HG02981 (cell line): ENCODE results near the gene TMEM63A.
"Not testable (repeated sequence)": the region's sequence is repeated elsewhere in the genome, so short reads cannot be mapped to it uniquely, and the experiment has no call there.

ENCODE experiments used
- ATAC-seq: cut with Tn5 transposase; IDR thresholded peaks from one replicate; pipeline ENCODE4 v1.9.1; 2021; ENCODE audit warnings: mild to moderate bottlenecking, moderate library complexity; ENCODE audit not compliant: unreplicated experiment

Gene TMEM63A

DNA sequence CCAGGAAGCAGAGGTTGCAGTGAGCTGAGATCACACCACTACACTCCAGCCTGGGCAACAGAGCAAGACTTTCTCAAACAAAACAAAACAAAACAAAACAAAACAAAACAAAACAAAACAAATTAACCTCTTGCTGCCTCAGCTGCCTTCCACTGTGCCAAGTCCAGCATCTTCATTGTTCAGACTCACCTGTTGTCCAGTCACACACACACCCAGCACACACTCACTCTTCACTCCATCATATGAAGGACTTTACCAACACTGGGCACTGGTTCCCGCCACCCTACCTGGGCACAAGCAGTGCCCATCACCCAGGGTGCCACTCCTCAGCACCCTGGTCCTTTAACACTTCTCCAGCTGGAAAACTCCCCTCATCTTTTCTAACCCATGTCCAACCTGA lies 27.3 kb upstream of the TMEM63A start:
- no peak for ATAC-seq

GRCh38 chr1:225908773-225909172 lies 26.6 kb upstream of the TMEM63A start:
- ATAC-seq = no peak

DNA sequence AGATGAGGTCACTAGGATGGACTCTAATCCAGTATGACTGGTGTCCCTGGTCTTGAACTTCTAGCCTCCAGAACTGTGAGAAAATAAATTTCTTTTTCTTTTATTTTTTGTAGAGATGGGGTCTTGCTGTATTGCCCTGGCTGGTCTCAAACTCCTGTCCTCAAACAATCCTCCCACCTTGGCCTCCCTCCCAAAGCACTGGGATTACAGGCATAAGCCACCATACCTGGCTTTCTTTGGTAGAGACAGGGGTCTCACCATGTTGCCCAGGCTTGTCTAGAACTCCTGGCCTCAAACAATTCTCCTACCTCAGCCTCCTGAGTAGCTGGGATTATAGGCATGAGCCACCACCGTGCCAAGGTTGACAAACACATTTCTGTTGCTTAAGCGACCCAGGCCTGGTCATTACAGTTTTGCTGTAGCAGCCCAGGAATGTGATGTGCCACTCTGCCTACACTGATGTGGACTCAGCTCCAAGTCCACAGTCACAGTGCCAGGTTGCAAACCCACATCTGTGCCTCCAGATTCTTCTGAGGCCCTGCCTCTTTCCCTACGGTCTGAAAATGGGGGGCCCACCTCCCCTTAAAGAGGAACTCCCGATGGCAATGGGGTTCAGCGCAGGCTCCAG lies 25.9 kb upstream of the TMEM63A start:
- no peak for ATAC-seq

GRCh38 chr1:225907341-225907740 lies 25.2 kb upstream of the TMEM63A start:
- no peak for ATAC-seq

DNA sequence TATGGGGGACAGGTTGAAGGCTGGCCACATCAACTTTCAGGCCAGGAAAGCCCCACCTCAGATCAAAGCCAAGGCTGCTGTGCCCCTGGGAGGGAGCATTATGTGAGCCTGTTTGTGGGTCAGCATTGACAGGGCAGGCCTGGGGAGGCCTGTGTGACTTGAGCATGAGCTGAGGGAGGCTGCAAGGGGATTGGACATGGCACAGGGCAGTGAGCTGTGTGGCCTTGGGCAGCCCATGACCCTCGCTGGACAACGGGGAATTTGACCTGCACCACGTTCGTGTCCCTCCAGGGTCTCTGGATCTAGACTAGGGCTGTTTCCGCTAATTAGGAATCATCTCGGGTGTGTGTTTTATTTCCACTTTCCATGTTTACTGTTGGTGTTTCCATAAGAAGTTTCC lies 24.3 kb upstream of the TMEM63A start:
- ATAC-seq = no peak

DNA sequence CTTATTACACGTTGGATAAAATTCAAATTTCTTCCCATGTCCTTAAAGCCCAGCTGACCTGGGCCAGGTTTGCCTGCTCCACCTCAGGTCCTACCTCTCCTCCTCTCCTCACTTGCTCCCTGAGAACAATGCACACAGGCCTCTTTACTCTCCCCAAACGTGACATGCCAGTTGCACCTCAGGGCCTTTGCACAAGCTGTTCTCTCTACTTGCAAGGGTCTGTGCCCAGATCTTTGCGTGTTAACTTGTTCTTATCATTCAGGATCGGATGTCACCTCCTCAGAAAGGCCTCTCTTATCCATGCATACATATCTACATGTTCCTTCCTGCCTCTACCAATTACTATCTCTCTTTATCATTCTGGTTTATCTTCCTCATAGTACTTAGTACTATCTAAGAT lies 21.4 kb upstream of the TMEM63A start:
- no peak for ATAC-seq

GRCh38 chr1:225899044-225899925 lies 17.1 kb upstream of the TMEM63A start:
- no peak for ATAC-seq

DNA sequence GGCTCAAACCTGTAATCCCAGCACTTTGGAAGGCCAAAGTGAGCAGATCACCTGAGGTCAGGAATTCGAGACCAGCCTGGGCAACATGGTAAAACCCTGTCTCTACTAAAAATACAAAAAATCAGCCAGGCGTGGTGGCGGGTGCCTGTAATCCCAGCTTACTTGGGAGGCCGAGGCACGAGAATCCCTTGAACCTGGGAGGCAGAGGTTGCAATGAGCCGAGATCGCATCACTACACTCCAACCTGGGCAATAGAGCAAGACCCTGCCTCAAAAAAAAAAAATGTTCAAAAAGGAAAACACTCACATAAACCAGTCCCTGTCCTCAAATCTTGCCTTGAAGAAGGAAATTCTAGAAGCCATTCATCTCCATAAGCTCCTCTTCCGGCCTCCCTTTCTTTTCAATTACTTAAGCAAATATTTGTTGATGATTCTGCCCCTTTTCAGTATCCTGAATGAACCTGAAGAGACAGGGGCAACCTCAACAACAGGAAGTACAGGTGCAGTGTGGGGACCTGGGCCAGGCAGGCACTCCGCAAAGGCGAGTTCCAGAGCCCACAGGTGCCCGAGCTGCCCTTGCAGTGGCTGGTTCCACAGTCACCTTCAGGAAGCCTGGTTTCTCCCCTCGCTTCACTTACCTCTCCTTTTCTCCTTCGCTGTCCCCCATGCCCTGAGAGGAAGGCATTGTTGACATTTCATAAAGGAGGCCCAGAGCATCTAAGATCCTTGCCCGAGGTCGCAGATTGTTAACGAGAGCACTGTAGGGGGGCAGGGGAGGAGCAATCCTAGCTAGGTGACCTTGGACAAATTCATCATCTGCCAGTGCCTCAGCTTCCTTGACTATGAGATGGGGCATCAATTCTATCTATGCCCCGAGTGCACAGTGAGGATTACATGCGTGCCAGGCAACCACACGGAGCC lies 15.7 kb upstream of the TMEM63A start:
- no peak for ATAC-seq

GRCh38 chr1:225896937-225897549 lies 14.9 kb upstream of the TMEM63A start:
- peak; percentile 100 for ATAC-seq

- no peak for ATAC-seq
Measured at GRCh38 chr1:225896494-225896893, 14.3 kb upstream of the TMEM63A start.

GRCh38 chr1:225892307-225892706 lies 10.1 kb upstream of the TMEM63A start:
- ATAC-seq = no peak

DNA sequence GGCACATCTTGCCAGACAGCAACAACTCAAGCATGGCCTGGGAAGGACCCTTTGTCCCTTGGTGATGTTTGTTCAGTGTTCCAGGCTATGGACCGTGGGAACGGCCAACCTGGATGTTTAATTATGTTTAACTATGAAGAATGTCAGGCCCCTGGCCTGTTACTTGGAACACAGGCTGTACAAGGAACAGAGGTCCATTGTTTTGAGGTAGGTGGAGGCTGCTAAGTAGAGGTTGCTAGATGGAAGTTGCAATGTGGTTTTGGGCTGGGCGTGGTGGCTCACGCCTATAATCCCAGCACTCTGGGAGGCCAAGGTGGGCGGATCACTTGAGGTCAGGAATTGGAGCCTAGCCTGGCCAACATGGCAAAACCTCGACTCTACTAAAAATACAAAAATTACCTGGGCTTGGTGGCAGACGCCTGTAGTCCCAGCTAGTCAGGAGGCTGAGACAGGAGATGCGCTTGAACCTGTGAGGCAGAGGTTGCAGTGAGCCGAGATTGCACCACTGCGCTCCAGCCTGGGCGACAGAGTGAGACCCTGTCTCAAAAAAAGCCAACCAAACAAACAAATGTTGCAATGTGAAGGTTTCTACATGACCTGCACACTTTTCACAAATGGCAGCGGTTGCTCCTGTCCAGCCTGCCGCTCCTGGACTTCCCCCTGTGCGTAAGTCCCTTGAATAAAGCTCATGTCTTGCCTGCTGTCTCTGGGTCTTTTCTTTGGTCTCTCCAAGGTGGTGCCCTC lies 9.2 kb upstream of the TMEM63A start:
- ATAC-seq = no peak

DNA sequence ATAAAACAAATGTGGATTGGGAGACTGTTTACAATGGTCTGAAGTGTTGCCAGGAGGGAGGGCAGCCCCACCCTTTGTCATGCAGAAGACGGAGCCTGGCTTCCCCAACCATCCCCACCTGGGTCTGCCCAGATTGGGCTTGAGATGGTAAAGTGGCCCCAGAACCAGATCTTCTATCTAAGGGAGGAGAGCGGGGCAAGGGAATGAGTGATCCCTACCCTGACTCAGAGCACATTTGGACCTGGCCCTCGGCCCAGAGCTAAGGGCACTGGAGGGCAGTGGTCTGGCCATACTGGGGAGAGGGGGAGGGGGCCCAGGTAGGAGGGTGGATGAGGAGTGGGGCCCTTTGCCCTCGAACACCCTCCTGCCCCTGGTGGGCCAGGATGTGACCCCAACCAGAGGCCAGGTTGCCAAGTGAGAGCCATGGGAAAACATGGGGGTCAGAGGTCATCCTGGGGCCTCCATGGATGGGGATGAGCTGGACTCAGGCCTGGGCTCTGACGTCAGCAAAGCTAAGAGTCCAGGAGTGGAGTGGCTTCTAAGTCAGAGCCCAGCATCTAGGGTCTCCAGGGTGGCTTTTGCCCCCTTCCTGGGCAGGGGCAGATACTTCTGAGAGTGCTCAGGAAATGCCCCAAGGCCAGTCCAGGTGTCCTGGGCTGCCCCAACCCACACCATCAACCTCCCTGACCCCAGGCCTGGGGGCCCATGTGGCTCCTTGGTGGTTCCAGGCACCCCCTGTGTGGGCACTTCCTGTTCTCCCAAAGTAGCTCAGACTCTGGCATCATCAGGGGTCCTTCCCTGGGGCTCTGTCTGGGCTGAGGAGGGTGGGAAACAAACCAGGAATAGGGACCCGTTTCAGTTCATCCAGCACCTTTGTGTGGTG lies 8.4 kb upstream of the TMEM63A start:
- ATAC-seq = no peak

DNA sequence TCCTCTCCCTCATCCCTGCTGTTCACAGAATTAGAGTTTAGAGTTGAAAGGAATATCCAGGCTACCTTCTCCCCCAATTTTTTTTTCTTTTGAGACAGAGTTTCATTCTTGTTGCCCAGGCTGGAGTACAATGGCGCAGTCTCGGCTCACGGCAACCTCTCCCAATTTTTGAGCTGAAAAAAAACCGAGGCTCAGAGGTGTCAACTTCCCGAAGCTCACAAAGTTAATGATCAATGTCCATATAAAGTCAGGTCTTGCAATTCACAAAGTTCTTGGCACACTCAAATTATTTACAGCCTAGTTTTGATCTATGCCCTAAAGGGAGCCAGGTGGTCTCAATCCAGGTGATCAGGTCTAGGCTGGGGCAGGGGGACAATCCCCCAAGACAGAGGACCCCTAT lies 7.6 kb upstream of the TMEM63A start:
- ATAC-seq = no peak

DNA sequence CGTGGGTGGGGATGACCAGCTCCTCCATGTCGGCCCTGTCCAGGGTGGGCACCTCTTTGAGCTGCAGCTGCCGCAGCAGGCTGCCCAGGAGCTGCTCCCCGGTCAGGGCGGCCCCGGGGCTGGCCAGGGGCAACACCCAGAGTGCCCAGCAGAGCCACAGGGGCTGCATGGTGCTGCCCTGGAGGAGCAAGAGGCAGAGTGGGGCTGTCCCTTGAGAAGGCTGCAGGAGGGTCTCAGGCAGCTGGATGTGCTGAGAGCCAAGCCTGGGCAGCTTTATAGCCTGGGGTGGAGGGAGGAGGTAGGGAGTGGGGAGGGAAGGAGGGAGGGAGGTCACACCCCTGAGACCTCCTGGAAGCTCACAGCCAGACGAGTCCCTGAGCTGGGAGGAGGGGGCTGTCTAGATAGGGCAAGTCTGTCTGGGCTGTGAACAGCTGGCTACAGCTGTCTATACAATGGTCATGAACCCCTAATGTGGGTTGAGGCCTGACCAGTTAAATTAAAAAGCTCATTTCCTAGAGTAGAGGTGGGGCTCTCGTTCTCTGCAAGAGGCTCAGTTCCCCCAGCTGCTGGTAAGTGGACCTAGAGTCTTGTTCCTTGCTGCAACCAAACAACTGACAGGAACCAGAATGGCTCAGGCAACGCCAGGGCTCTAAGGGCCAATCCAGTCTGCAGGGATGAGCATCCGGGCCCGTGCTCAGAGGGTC lies 6.9 kb upstream of the TMEM63A start, which contains the start of gene LEFTY1:
LEFTY1 (minus strand) TSS at position 249 of the 704 bp plus-strand sequence; CDS start at position 169, 80 bp downstream.
- no peak for ATAC-seq

DNA sequence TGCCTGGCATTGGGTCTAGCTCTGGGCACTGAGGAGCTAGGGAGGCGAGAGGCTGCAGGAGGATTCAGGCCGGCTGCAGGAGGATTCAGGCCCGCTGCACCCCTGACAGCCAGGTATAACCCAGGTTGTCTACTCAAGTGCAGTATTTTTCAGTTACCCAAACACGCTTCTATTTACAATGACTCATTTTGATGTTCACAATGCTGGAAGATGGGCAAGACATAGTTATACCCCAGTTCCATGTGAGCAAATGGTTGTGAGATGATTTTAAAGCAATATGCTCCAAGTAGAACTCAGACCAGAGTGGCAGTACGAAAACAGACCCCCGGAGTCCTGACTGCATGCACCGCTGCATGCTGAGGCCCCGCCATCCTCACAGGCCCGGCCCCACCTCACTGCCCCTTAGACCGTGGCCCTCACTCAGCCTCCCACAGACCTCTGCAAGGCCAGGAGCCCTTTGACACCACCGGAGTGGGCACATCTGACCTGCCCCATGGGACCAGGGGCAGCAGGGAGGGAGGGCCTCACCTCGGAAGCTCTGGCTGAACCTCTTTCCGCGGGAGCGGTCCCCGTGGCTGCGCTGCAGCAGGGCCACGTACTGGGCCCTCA lies 6.2 kb upstream of the TMEM63A start:
- no peak for ATAC-seq

DNA sequence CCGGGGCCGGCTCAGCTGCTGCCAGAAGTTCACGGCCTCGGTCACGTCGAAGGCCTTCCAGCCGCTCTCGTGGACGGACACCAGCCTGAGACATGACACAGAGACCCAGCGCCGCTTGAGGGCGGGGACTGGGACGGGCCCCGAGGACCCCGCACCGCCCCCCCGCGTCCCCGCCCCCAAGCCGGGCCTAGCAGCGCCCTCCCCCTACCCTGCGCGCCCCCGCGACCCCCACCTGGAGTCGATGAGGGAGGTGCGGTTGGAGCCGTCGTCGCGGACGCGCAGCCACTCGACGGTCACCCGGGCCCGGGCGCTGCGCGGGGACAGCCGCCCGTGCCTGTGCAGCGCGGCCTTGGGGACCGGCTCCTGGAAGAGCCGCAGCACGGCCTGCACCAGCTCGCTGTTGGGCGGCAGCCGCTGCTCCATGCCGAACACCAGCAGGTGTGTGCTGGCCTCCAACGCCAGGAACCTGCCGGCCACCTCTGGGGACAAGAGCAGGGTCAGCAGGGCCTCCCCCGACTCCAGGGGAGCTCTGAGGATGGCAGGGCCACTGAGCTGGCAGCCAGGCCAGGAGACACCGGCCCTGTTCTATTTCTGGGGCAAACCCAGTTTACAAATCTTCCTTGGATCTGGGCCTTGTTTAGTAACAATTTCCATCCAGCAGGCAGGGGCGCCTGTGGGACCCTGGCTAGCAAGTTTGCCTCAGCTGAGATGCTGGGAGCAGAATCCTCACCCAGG lies 5.5 kb upstream of the TMEM63A start:
- ATAC-seq = not testable (repeated sequence)

DNA sequence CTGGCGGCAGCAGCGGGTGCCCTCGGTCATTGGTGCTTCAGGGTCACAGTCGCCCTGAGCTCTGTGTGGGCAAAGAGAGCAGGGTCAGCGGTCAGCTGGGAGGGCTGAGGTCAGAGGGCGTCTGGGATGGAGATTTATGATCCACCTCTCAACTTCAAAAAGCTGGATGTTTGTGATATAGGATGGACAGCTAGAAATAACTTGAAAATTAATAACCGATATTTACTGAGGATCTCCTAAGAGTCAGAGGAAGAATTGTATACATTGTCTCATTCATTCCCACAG lies 4.8 kb upstream of the TMEM63A start:
- ATAC-seq = no peak
